Measurements from ENCODE around the gene EYA2.

Gene EYA2

GRCh38 chr20:47111576-47111975 is 216.9 kb downstream of the EYA2 start:
- DNase-seq (ENCODE audit: low spot score) = no peak

- DNase-seq (ENCODE audit: low spot score) = no peak
These were observed 218.9 kb downstream of the EYA2 start for GRCh38 chr20:47113362-47114109.

- DNase-seq (ENCODE audit: low spot score) = no peak
These were observed 221.1 kb downstream of the EYA2 start for GRCh38 chr20:47115694-47116093.

- DNase-seq (ENCODE audit: low spot score) = no peak
These were observed 222.7 kb downstream of the EYA2 start for GRCh38 chr20:47117371-47117770.

GRCh38 chr20:47117773-47118172 is 223.1 kb downstream of the EYA2 start:
- no peak for DNase-seq (ENCODE audit: low spot score)

- no peak for DNase-seq (ENCODE audit: low spot score)
These were observed 223.6 kb downstream of the EYA2 start for GRCh38 chr20:47118206-47118605.

- DNase-seq (ENCODE audit: low spot score) = no peak
These were observed 224.0 kb downstream of the EYA2 start for GRCh38 chr20:47118641-47119040.

GRCh38 chr20:47120346-47120936 is 225.8 kb downstream of the EYA2 start:
- no peak for DNase-seq (ENCODE audit: low spot score)

GRCh38 chr20:47122560-47122959 is 227.9 kb downstream of the EYA2 start:
- no peak for DNase-seq (ENCODE audit: low spot score)

- DNase-seq (ENCODE audit: low spot score) = no peak
These were observed 229.6 kb downstream of the EYA2 start for GRCh38 chr20:47124181-47124717.

- DNase-seq (ENCODE audit: low spot score) = no peak
These were observed 230.8 kb downstream of the EYA2 start for GRCh38 chr20:47125508-47125757.

GRCh38 chr20:47125758-47126591 is 231.3 kb downstream of the EYA2 start:
- DNase-seq (ENCODE audit: low spot score) = no peak

GRCh38 chr20:47126709-47127108 is 232.1 kb downstream of the EYA2 start:
- no peak for DNase-seq (ENCODE audit: low spot score)

- DNase-seq (ENCODE audit: low spot score) = no peak
These were observed 232.9 kb downstream of the EYA2 start for GRCh38 chr20:47127546-47127945.

- no peak for DNase-seq (ENCODE audit: low spot score)
These were observed 233.4 kb downstream of the EYA2 start for GRCh38 chr20:47127999-47128398.

GRCh38 chr20:47129306-47129705 is 234.7 kb downstream of the EYA2 start:
- no peak for DNase-seq (ENCODE audit: low spot score)

GRCh38 chr20:47133809-47134456 is 239.3 kb downstream of the EYA2 start:
- no peak for DNase-seq (ENCODE audit: low spot score)

GRCh38 chr20:47136782-47137181 is 242.1 kb downstream of the EYA2 start:
- no peak for DNase-seq (ENCODE audit: low spot score)

GRCh38 chr20:47137231-47137870 is 242.7 kb downstream of the EYA2 start:
- DNase-seq (ENCODE audit: low spot score) = no peak

- no peak for DNase-seq (ENCODE audit: low spot score)
These were observed 245.4 kb downstream of the EYA2 start for GRCh38 chr20:47139934-47140535.

- DNase-seq (ENCODE audit: low spot score) = no peak
These were observed 246.8 kb downstream of the EYA2 start for GRCh38 chr20:47141350-47141921.

All from NAMALWA (cell line).